HL-60 (cell line): Measurements from ENCODE around the gene TCEANC2.
A peak's percentile ranks its signal among the peaks of the same experiment; 100 is the strongest.

Source experiments
- DNase-seq, 2 experiments: peaks; one replicate each; pipeline ENCODE4 v3.0.0-alpha.2; 2010 to 2020; ENCODE audit warnings: low read depth in 1 of 2, low spot score in 1 of 2
- H3K27ac ChIP-seq: fragments of 250-450 bp; sonication (Bioruptor Pico); replicated peaks from 2 replicates; pipeline ENCODE4 v1.5.1; 2020; ENCODE audit warnings: mild to moderate bottlenecking, moderate library complexity
- H3K27me3 ChIP-seq: fragments of 250-450 bp; sonication (Bioruptor Pico); 2 replicates; pipeline ENCODE4 v1.5.1; 2021; ENCODE audit warnings: mild to moderate bottlenecking, moderate library complexity; ENCODE audit not compliant: insufficient read depth, poor library complexity, severe bottlenecking
- H3K4me3 ChIP-seq: replicated peaks from 2 replicates; pipeline ENCODE4 v1.5.1; 2011; ENCODE audit warnings: mild to moderate bottlenecking, control low read depth, low read length; ENCODE audit not compliant: insufficient read depth
- CTCF ChIP-seq: IDR thresholded peaks from one replicate; pipeline ENCODE4 v1.5.1; 2011; ENCODE audit warnings: low read length, control low read depth, inconsistent platforms; ENCODE audit not compliant: insufficient read depth
- GABPA ChIP-seq: IDR thresholded peaks from 2 replicates; pipeline ENCODE4 v1.6.1; 2012; ENCODE audit warnings: low read depth
- POLR2AphosphoS5 ChIP-seq: IDR thresholded peaks from 2 replicates; pipeline ENCODE4 v1.6.1; 2012; ENCODE audit warnings: low read depth
- REST ChIP-seq: IDR thresholded peaks from 2 replicates; pipeline ENCODE4 v1.6.1; 2012; ENCODE audit warnings: low read depth; ENCODE audit not compliant: insufficient replicate concordance
- SPI1 ChIP-seq: IDR thresholded peaks from 2 replicates; pipeline ENCODE4 v1.6.1; 2012; ENCODE audit warnings: low read depth, mild to moderate bottlenecking, borderline replicate concordance

The TCEANC2 gene

GRCh38 chr1:54064299-54064698 lies 10.9 kb downstream of the TCEANC2 start:
- H3K27ac ChIP-seq: no peak overlapping the region
- DNase-seq: no peak
- no peak overlapping the region for H3K4me3 ChIP-seq
- no peaks in the 10 kb centered on the region for H3K27me3 ChIP-seq
- TF ChIP-seq CTCF (no peak), POLR2AphosphoS5 (no peak), REST (no peak), GABPA (no peak), SPI1 (no peak)

- H3K4me3 ChIP-seq: no peak overlapping the region
- DNase-seq: no peak
- TF ChIP-seq POLR2AphosphoS5: no peak
- no peak for TF ChIP-seq SPI1
- TF ChIP-seq GABPA: no peak
- TF ChIP-seq CTCF: no peak
- TF ChIP-seq REST: no peak
- H3K27ac ChIP-seq: no peak overlapping the region
- H3K27me3 ChIP-seq: no peaks in the 10 kb centered on the region
These were observed 16.4 kb downstream of the TCEANC2 start for GRCh38 chr1:54069791-54070170.

GRCh38 chr1:54070171-54070837 lies 16.9 kb downstream of the TCEANC2 start:
- DNase-seq: no peak
- TF ChIP-seq POLR2AphosphoS5: no peak
- TF ChIP-seq GABPA: no peak
- no peak for TF ChIP-seq SPI1
- peak; percentile 71 for TF ChIP-seq CTCF

GRCh38 chr1:54077359-54077758 lies 24.0 kb downstream of the TCEANC2 start:
- DNase-seq: no peak
- no peaks in the 10 kb centered on the region for H3K27me3 ChIP-seq
- TF ChIP-seq GABPA: no peak
- no peak for TF ChIP-seq CTCF
- no peak for TF ChIP-seq POLR2AphosphoS5
- TF ChIP-seq SPI1: no peak
- no peak for TF ChIP-seq REST
- no peak overlapping the region for H3K27ac ChIP-seq
- no peak overlapping the region for H3K4me3 ChIP-seq

More at GRCh38 chr1:54070171-54070837, 16.9 kb downstream of the TCEANC2 start:
- H3K27ac ChIP-seq: no peak overlapping the region
- H3K4me3 ChIP-seq: no peak overlapping the region
- no peaks in the 10 kb centered on the region for H3K27me3 ChIP-seq
